ENCODE results near the gene PTGES2. TPM values are rescaled to one million over a fixed set of nuclear protein-coding genes. Genes with fewer than 3 reads are reported as not detected.
A peak's percentile ranks its signal among the peaks of the same experiment; 100 is the strongest.

The PTGES2 gene
- total and polyA plus RNA-seq, 2 experiments from 2014 or later = 59.7 to 124 TPM

DNA sequence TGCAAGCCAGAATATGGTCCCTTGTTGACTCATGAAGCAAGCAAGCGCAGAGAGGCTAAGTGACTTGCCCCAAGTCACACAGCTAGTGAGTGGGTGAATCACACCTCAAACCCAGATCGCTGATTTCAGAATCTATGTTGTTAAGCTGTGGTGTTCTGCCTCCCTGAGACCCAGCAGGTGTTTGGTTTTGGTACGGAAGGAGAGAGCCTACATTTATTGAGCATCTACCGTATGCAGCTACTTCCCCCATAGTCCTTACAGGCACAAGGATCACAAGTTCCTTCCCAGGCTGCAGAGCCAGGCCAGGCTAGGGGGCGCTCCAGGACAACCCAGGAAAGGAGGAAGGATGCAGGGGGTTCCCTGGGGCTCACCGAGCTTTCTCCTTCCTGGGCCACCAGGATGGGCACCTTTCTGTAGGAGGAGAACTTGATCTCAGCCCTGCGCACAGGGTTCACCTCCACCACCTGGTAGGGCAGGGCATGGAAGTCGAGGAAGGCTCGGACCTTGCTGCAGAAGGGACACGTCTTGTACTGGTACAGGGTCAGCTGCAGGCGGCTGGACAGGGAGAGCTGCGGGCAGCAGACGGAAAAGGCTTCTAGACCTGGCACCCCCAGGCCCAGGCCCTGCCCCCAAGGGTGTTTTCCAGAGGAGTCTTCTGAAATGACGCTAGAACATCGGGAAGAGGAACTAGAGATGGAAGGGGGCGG, 2.5 kb downstream of the PTGES2 start:
- Mint-ChIP-seq H3K4me3 (peak overlapping the region; percentile 29; the same call in 2 of the 3 replicates), H3K9me3 (peaks cover 15% of the 10 kb centered on the region), H3K36me3 (ENCODE audit: low read depth) (peaks cover 51% of the 10 kb centered on the region), H3K27me3 (ENCODE audit: insufficient read depth, low read depth, poor library complexity) (peaks cover 26% of the 10 kb centered on the region), H3K4me1 (peaks cover 17% of the 10 kb centered on the region), H3K27ac (no peak overlapping the region)
- Histone ChIP-seq H3K9me2 (ENCODE audit: insufficient read depth) (no peaks in the 10 kb centered on the region), H3F3A (replicated peaks; ENCODE audit: low read depth) (peaks cover 5% of the 10 kb centered on the region; the same call in 1 of the 2 replicates), H2AFZ (no peak overlapping the region), H3K27ac (ENCODE audit: low read depth) (no peak overlapping the region), H4K20me1 (replicated peaks; ENCODE audit: insufficient read depth) (peaks cover 9% of the 10 kb centered on the region), H3K4me2 (no peak overlapping the region), H3K4me1 (ENCODE audit: insufficient read depth) (peaks cover 12% of the 10 kb centered on the region; the same call in 1 of the 2 replicates), H3K79me2 (replicated peaks; ENCODE audit: insufficient read depth) (peaks cover 25% of the 10 kb centered on the region), H3K27me3 (ENCODE audit: insufficient read depth) (no peaks in the 10 kb centered on the region), H3K36me3 (ENCODE audit: insufficient read depth) (0 out of 2 replicates have a peak, but pooled peaks cover 4% of the 10 kb centered on the region), H3K4me3 (no peak overlapping the region)
- ATAC-seq = peak; percentile 32
- TF ChIP-seq, protein P1, sequence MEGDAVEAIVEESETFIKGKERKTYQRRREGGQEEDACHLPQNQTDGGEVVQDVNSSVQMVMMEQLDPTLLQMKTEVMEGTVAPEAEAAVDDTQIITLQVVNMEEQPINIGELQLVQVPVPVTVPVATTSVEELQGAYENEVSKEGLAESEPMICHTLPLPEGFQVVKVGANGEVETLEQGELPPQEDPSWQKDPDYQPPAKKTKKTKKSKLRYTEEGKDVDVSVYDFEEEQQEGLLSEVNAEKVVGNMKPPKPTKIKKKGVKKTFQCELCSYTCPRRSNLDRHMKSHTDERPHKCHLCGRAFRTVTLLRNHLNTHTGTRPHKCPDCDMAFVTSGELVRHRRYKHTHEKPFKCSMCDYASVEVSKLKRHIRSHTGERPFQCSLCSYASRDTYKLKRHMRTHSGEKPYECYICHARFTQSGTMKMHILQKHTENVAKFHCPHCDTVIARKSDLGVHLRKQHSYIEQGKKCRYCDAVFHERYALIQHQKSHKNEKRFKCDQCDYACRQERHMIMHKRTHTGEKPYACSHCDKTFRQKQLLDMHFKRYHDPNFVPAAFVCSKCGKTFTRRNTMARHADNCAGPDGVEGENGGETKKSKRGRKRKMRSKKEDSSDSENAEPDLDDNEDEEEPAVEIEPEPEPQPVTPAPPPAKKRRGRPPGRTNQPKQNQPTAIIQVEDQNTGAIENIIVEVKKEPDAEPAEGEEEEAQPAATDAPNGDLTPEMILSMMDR (conservative IDR thresholded peaks at IDR 0.05; ENCODE audit: low read depth in 2 of 2) = peak; percentile 82 to 94
- TF ChIP-seq, protein P2, sequence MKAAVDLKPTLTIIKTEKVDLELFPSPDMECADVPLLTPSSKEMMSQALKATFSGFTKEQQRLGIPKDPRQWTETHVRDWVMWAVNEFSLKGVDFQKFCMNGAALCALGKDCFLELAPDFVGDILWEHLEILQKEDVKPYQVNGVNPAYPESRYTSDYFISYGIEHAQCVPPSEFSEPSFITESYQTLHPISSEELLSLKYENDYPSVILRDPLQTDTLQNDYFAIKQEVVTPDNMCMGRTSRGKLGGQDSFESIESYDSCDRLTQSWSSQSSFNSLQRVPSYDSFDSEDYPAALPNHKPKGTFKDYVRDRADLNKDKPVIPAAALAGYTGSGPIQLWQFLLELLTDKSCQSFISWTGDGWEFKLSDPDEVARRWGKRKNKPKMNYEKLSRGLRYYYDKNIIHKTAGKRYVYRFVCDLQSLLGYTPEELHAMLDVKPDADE (IDR thresholded peaks at IDR 0.05) = 0 out of 2 replicates have a peak, but pooled peaks have one; percentile 25
- no peak for TF ChIP-seq STAT1 (IDR thresholded peaks at IDR 0.05; ENCODE audit: unreplicated experiment)
- peak; percentile 92 for DNase-seq (ENCODE audit: low spot score)

DNA sequence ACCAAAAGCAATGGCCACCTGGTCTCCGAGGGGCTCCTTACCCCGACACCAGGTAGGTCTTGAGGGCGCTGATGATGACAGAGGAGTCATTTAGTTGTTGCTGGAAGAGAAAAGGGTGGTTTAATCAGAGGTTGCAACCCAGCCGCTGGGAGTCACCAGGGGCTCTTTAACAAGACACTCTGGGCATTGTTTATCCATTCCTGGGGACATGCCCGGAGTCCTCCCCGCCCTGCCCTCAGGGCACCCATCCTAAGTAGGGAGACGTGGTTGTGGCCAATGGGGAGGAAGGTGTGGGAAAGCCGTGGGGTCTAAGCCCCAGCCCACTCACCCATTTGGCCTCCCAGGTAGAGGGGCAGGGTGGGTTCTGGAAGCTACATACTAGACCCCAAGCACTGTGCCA, 3.1 kb downstream of the PTGES2 start:
- no peak for DNase-seq (ENCODE audit: low spot score)
- H3K27ac Mint-ChIP-seq = no peak overlapping the region
- no peak for TF ChIP-seq JUNB (IDR thresholded peaks at IDR 0.05; ENCODE audit: unreplicated experiment)
- TF ChIP-seq EZH2 (IDR thresholded peaks at IDR 0.05; ENCODE audit: low read depth, unreplicated experiment) = no peak
- TF ChIP-seq, protein P3, sequence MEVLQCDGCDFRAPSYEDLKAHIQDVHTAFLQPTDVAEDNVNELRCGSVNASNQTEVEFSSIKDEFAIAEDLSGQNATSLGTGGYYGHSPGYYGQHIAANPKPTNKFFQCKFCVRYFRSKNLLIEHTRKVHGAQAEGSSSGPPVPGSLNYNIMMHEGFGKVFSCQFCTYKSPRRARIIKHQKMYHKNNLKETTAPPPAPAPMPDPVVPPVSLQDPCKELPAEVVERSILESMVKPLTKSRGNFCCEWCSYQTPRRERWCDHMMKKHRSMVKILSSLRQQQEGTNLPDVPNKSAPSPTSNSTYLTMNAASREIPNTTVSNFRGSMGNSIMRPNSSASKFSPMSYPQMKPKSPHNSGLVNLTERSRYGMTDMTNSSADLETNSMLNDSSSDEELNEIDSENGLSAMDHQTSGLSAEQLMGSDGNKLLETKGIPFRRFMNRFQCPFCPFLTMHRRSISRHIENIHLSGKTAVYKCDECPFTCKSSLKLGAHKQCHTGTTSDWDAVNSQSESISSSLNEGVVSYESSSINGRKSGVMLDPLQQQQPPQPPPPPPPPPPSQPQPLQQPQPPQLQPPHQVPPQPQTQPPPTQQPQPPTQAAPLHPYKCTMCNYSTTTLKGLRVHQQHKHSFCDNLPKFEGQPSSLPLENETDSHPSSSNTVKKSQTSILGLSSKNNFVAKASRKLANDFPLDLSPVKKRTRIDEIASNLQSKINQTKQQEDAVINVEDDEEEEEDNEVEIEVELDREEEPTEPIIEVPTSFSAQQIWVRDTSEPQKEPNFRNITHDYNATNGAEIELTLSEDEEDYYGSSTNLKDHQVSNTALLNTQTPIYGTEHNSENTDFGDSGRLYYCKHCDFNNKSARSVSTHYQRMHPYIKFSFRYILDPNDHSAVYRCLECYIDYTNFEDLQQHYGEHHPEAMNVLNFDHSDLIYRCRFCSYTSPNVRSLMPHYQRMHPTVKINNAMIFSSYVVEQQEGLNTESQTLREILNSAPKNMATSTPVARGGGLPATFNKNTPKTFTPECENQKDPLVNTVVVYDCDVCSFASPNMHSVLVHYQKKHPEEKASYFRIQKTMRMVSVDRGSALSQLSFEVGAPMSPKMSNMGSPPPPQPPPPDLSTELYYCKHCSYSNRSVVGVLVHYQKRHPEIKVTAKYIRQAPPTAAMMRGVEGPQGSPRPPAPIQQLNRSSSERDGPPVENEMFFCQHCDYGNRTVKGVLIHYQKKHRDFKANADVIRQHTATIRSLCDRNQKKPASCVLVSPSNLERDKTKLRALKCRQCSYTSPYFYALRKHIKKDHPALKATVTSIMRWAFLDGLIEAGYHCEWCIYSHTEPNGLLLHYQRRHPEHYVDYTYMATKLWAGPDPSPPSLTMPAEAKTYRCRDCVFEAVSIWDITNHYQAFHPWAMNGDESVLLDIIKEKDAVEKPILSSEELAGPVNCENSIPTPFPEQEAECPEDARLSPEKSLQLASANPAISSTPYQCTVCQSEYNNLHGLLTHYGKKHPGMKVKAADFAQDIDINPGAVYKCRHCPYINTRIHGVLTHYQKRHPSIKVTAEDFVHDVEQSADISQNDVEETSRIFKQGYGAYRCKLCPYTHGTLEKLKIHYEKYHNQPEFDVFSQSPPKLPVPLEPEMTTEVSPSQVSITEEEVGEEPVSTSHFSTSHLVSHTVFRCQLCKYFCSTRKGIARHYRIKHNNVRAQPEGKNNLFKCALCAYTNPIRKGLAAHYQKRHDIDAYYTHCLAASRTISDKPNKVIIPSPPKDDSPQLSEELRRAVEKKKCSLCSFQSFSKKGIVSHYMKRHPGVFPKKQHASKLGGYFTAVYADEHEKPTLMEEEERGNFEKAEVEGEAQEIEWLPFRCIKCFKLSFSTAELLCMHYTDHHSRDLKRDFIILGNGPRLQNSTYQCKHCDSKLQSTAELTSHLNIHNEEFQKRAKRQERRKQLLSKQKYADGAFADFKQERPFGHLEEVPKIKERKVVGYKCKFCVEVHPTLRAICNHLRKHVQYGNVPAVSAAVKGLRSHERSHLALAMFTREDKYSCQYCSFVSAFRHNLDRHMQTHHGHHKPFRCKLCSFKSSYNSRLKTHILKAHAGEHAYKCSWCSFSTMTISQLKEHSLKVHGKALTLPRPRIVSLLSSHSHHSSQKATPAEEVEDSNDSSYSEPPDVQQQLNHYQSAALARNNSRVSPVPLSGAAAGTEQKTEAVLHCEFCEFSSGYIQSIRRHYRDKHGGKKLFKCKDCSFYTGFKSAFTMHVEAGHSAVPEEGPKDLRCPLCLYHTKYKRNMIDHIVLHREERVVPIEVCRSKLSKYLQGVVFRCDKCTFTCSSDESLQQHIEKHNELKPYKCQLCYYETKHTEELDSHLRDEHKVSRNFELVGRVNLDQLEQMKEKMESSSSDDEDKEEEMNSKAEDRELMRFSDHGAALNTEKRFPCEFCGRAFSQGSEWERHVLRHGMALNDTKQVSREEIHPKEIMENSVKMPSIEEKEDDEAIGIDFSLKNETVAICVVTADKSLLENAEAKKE (CRISPR knock-in tag; IDR thresholded peaks at IDR 0.05) = no peak
- TF ChIP-seq ZNF331 (CRISPR knock-in tag; IDR thresholded peaks at IDR 0.05; ENCODE audit: low read depth) = no peak
- no peak for TF ChIP-seq POLR2AphosphoS5 (IDR thresholded peaks at IDR 0.05; ENCODE audit: low read depth)
- no peak for TF ChIP-seq ZNF114 (CRISPR knock-in tag; IDR thresholded peaks at IDR 0.05)
- TF ChIP-seq, protein P2 (IDR thresholded peaks at IDR 0.05) = no peak
- TF ChIP-seq STAT1 (IDR thresholded peaks at IDR 0.05; ENCODE audit: unreplicated experiment) = no peak
- TF ChIP-seq CREB1 (CRISPR knock-in tag; IDR thresholded peaks at IDR 0.05; ENCODE audit: low read depth) = no peak

More for the DNA sequence above, 3.1 kb downstream of the PTGES2 start:
- no peak for ATAC-seq
- 0 out of 2 replicates have a peak, but pooled peaks cover 4% of the 10 kb centered on the region for H3K36me3 ChIP-seq (ENCODE audit: insufficient read depth)
- peaks cover 5% of the 10 kb centered on the region; the same call in 1 of the 2 replicates for H3F3A ChIP-seq (replicated peaks; ENCODE audit: low read depth)
- H3K4me2 ChIP-seq = no peak overlapping the region
- H3K27me3 Mint-ChIP-seq (ENCODE audit: insufficient read depth, low read depth, poor library complexity) = peaks cover 26% of the 10 kb centered on the region
- peaks cover 25% of the 10 kb centered on the region for H3K79me2 ChIP-seq (replicated peaks; ENCODE audit: insufficient read depth)
- no peaks in the 10 kb centered on the region for H3K9me2 ChIP-seq (ENCODE audit: insufficient read depth)
- no peak overlapping the region for H3K4me3 Mint-ChIP-seq
- no peak overlapping the region for H3K4me3 ChIP-seq
- peaks cover 12% of the 10 kb centered on the region; the same call in 1 of the 2 replicates for H3K4me1 ChIP-seq (ENCODE audit: insufficient read depth)
- H3K27ac ChIP-seq (ENCODE audit: low read depth) = no peak overlapping the region
- H3K4me1 Mint-ChIP-seq = peaks cover 17% of the 10 kb centered on the region
- H3K9me3 Mint-ChIP-seq = peaks cover 9% of the 10 kb centered on the region
- H3K27me3 ChIP-seq (ENCODE audit: insufficient read depth) = no peaks in the 10 kb centered on the region
- no peak overlapping the region for H2AFZ ChIP-seq
- H3K36me3 Mint-ChIP-seq (ENCODE audit: low read depth) = peaks cover 49% of the 10 kb centered on the region
- peaks cover 9% of the 10 kb centered on the region for H4K20me1 ChIP-seq (replicated peaks; ENCODE audit: insufficient read depth)

Data from GM23338 (cell line).